GM12878 (cell line): Measurements from ENCODE around the gene NOD2. TPM values are rescaled to one million over a fixed set of nuclear protein-coding genes. Genes with fewer than 3 reads are reported as not detected.

Experiments used
- ATAC-seq: fragments of 200-7000 bp; cut with Tn5 transposase; 3 replicates; pipeline ENCODE4 v1.9.1; 2020; ENCODE audit warnings: mild to moderate bottlenecking, moderate library complexity
- BruUV-seq: library from RNA; stranded (reverse); fragments of 400-500 nt; replicated peaks from 2 replicates; lab custom pipeline; 2021; lab: Mats Ljungman, UMichigan
- CTCF ChIA-PET: fragments of 300-600 bp; sonication (Branson Sonifier 250); formaldehyde crosslinking; extraction: SDS; loops from one replicate; lab custom pipeline; 2021; ENCODE audit warnings: inconsistent platforms; lab: Yijun Ruan, JAX
- POLR2A ChIA-PET: fragments of 350-600 bp; formaldehyde crosslinking; extraction: SDS; loops from one replicate; lab custom pipeline; 2021; ENCODE audit warnings: inconsistent platforms; lab: Charles Lee
- RAD21 ChIA-PET: fragments of 300-600 bp; sonication (Branson Sonifier 250); formaldehyde crosslinking; loops from one replicate; lab custom pipeline; 2023; ENCODE audit warnings: antibody characterized with exemption; ENCODE audit not compliant: unreplicated experiment; lab: Charles Lee
- SMC1A ChIA-PET: fragments of 300-600 bp; sonication (Branson Sonifier 250); formaldehyde crosslinking; loops from one replicate; lab custom pipeline; 2023; ENCODE audit not compliant: unreplicated experiment, uncharacterized antibody; lab: Charles Lee
- DNase-seq: peaks from one replicate; pipeline ENCODE4 v3.0.0-alpha.2; 2011; ENCODE audit warnings: low read depth, low spot score
- FAIRE-seq: peaks from 3 replicates; lab custom pipeline; 2011; peaks lifted over from hg19 to GRCh38; lab: Jason Lieb, UNC
- H2AFZ ChIP-seq: 2 replicates; pipeline ENCODE4 v1.6.0; 2011; ENCODE audit warnings: low read depth, low read length, control low read depth; ENCODE audit not compliant: control insufficient read depth
- H3K27ac ChIP-seq: 2 replicates; pipeline ENCODE4 v1.5.1; 2011; ENCODE audit warnings: control low read depth; ENCODE audit not compliant: control insufficient read depth, insufficient read depth
- H3K27me3 ChIP-seq, 2 experiments: replicated peaks in 1 of 2; 2 replicates each; pipeline versions ENCODE4 v1.6.0 to v1.6.1; 2011; ENCODE audit warnings: low read length in 1 of 2; ENCODE audit not compliant: control insufficient read depth in 2 of 2, insufficient read depth in 2 of 2
- H3K36me3 ChIP-seq, 2 experiments: 2 replicates each; pipeline ENCODE4 v1.5.1; 2011; ENCODE audit warnings: low read length in 1 of 2; ENCODE audit not compliant: control insufficient read depth in 2 of 2, insufficient read depth in 2 of 2
- H3K4me1 ChIP-seq: 2 replicates; pipeline ENCODE4 v1.6.1; 2011; ENCODE audit warnings: mild to moderate bottlenecking, low read length, moderate library complexity, mixed read lengths; ENCODE audit not compliant: control insufficient read depth, insufficient read depth
- H3K4me2 ChIP-seq: 2 replicates; pipeline ENCODE4 v1.6.0; 2011; ENCODE audit warnings: control low read depth; ENCODE audit not compliant: control insufficient read depth, insufficient read depth
- H3K4me3 ChIP-seq: fragments of 200-600 bp; sonication (generic); 2 replicates; pipeline ENCODE4 v1.5.1; 2016
- H3K79me2 ChIP-seq: 2 replicates; pipeline ENCODE4 v1.6.0; 2011; ENCODE audit warnings: low read length; ENCODE audit not compliant: control insufficient read depth, insufficient read depth
- H3K9ac ChIP-seq: 2 replicates; pipeline ENCODE4 v1.8.0; 2011; ENCODE audit warnings: low read length, control low read depth, mixed read lengths; ENCODE audit not compliant: control insufficient read depth, insufficient read depth
- H3K9me3 ChIP-seq: replicated peaks from 3 replicates; pipeline ENCODE4 v1.5.1; 2011; ENCODE audit warnings: mild to moderate bottlenecking, low read length; ENCODE audit not compliant: control insufficient read depth, insufficient read depth
- H4K20me1 ChIP-seq: 2 replicates; pipeline ENCODE4 v1.6.0; 2011; ENCODE audit not compliant: control insufficient read depth, insufficient read depth
- DPF2 ChIP-seq: fragments of 450-650 bp; IDR thresholded peaks from 2 replicates; pipeline ENCODE4 v1.6.1; 2017; ENCODE audit warnings: mild to moderate bottlenecking
- EED ChIP-seq: sonication (generic); IDR thresholded peaks from 2 replicates; pipeline ENCODE4 v1.6.1; 2016; ENCODE audit warnings: antibody characterized with exemption, low read depth
- EGR1 ChIP-seq, 2 experiments: IDR thresholded peaks; 1 replicate in 1 of 2; 2 replicates in 1 of 2; pipeline ENCODE4 v1.6.1; 2011 to 2012; ENCODE audit warnings: low read depth in 2 of 2, low read length in 2 of 2, borderline replicate concordance in 1 of 2, mild to moderate bottlenecking in 1 of 2, moderate library complexity in 1 of 2
- ETV6 ChIP-seq, 2 experiments: fragments of 450-650 bp in 1 of 2; IDR thresholded peaks in 1 of 2; conservative IDR thresholded peaks in 1 of 2; 2 replicates each; pipeline ENCODE4 v1.6.1; 2014; ENCODE audit warnings: antibody characterized with exemption in 1 of 2, borderline replicate concordance in 1 of 2, low read depth in 1 of 2, mild to moderate bottlenecking in 1 of 2, moderate library complexity in 1 of 2
- EZH2 ChIP-seq: IDR thresholded peaks from 2 replicates; pipeline ENCODE4 v1.6.1; 2012; ENCODE audit warnings: low read depth, mild to moderate bottlenecking, control low read depth, inconsistent platforms, low read length, borderline replicate concordance; ENCODE audit not compliant: control insufficient read depth
- GABPA ChIP-seq: IDR thresholded peaks from 2 replicates; pipeline ENCODE4 v1.6.1; 2014; ENCODE audit warnings: antibody characterized with exemption, low read depth, mild to moderate bottlenecking, inconsistent platforms
- GATAD2B ChIP-seq: fragments of 450-650 bp; conservative IDR thresholded peaks from 2 replicates; pipeline ENCODE4 v1.6.1; 2017; ENCODE audit warnings: low read depth, mild to moderate bottlenecking, moderate library complexity
- HSF1 ChIP-seq: fragments of 150-350 bp; IDR thresholded peaks from 2 replicates; pipeline ENCODE4 v1.6.1; 2014; ENCODE audit warnings: mild to moderate bottlenecking, low read depth, low read length
- IKZF1 ChIP-seq: fragments of 450-650 bp; conservative IDR thresholded peaks from 2 replicates; pipeline ENCODE4 v1.6.1; 2017; ENCODE audit warnings: antibody characterized with exemption, mild to moderate bottlenecking
- MTA3 ChIP-seq: IDR thresholded peaks from 2 replicates; pipeline ENCODE4 v1.6.1; 2012; ENCODE audit warnings: low read length, inconsistent platforms, borderline replicate concordance
- MYC ChIP-seq: IDR thresholded peaks from 2 replicates; pipeline ENCODE4 v1.6.1; 2011; ENCODE audit warnings: mild to moderate bottlenecking, low read length, moderate library complexity, inconsistent platforms; ENCODE audit not compliant: insufficient read depth, insufficient replicate concordance, insufficient read length, severe bottlenecking
- NFIC ChIP-seq: IDR thresholded peaks from 2 replicates; pipeline ENCODE4 v1.6.1; 2012; ENCODE audit warnings: low read depth, mild to moderate bottlenecking, inconsistent platforms, low read length, moderate library complexity
- NR2C1 ChIP-seq: fragments of 450-650 bp; IDR thresholded peaks from 2 replicates; pipeline ENCODE4 v1.6.1; 2017; ENCODE audit warnings: antibody characterized with exemption, mild to moderate bottlenecking, moderate library complexity
- PML ChIP-seq: IDR thresholded peaks from 2 replicates; pipeline ENCODE4 v1.6.1; 2012; ENCODE audit warnings: low read length, inconsistent platforms
- RAD21 ChIP-seq: IDR thresholded peaks from 2 replicates; pipeline ENCODE4 v1.6.1; 2011; ENCODE audit warnings: mild to moderate bottlenecking, low read depth, low read length, moderate library complexity; ENCODE audit not compliant: insufficient read depth
- RELA ChIP-seq: fragments of 450-650 bp; IDR thresholded peaks from 2 replicates; pipeline ENCODE4 v1.8.0; 2014; ENCODE audit warnings: borderline replicate concordance; ENCODE audit not compliant: partially characterized antibody
- RFX5 ChIP-seq: IDR thresholded peaks from 2 replicates; pipeline ENCODE4 v1.6.1; 2011; ENCODE audit warnings: low read depth, low read length, improper control_type of control experiment
- SMAD5 ChIP-seq: IDR thresholded peaks from 2 replicates; pipeline ENCODE4 v1.6.1; 2016; ENCODE audit warnings: antibody characterized with exemption, low read depth
- SP1 ChIP-seq: IDR thresholded peaks from one replicate; pipeline ENCODE4 v1.6.1; 2011; ENCODE audit warnings: low read depth, low read length
- SPI1 ChIP-seq: IDR thresholded peaks from 2 replicates; pipeline ENCODE4 v1.6.1; 2011; ENCODE audit warnings: low read depth, mild to moderate bottlenecking, low read length, moderate library complexity, borderline replicate concordance; ENCODE audit not compliant: insufficient read depth
- WGBS: methylation state at CpG from one replicate; pipeline ENCODE4 v1.1.6; 2016; ENCODE audit warnings: low lambda C conversion rate; ENCODE audit not compliant: insufficient replicate concordance, insufficient coverage; ENCODE audit errors: missing lambda C conversion rate; 5-methylcytosine and 5-hydroxymethylcytosine counted together
- in situ Hi-C: fragments of 300-500 bp; cut with MboI; formaldehyde crosslinking; loops from 9 replicates; pipeline ENCODE4 v1.14.3; 2018; ENCODE audit warnings: mixed read lengths
- intact Hi-C: fragments of 100-400 bp; cut with micrococcal nuclease; formaldehyde crosslinking; loops from one replicate; pipeline ENCODE4 v1.14.2; 2022; ENCODE audit not compliant: unreplicated experiment
- polyA plus RNA-seq, 11 experiments: library from polyadenylated mRNA; depleted of rRNA in 4 of 11; unstranded in 6 of 11; stranded (reverse) in 5 of 11; fragments of >200 nt; fragmentation: Nextera tagmentation in 4 of 11; fragmentation: Illumina TruSeq in 1 of 11; extraction: Ambion mirVana in 4 of 11; extraction: Trizol in 1 of 11; gene quantifications; 1 replicate in 1 of 11; 2 replicates in 10 of 11; pipeline versions ENCODE4 v1.2.1 to v1.2.3, GENCODE V29; 2011 to 2016; ENCODE audit warnings: inconsistent platforms in 2 of 11, missing spikeins in 2 of 11, low read depth in 1 of 11
- total RNA-seq, 4 experiments: library from RNA; depleted of rRNA in 3 of 4; stranded (reverse); fragments of >200 nt in 3 of 4; fragmentation: Illumina TruSeq in 1 of 4; extraction: Trizol in 1 of 4; gene quantifications; 2 replicates each; pipeline versions ENCODE4 v1.2.1 to v1.2.3, GENCODE V29; 2013 to 2021

The NOD2 gene
- total and polyA plus RNA-seq, 10 of the 15 experiments (the other 5 are each of a cell fraction or from before 2014, with no cell fraction given) = 1.0 to 18.6 (median 6.7) TPM

- ChIA-PET CTCF (interaction anchor here (0.9 to 1.6 kb wide), 9 partner anchors 12 to 98 kb away, joined by 3 to 10 read pairs (median 4); partner anchors contain the start of gene SNX20), RAD21 (interaction anchor here (0.7 to 1.7 kb wide), 11 partner anchors 9 to 684 kb away, joined by 3 to 9 read pairs (median 5); partner anchors contain the start of genes CNEP1R1 and CYLD), SMC1A (interaction anchor here (0.9 to 2.1 kb wide), 10 partner anchors 9 to 43 kb away, joined by 3 to 9 read pairs (median 5); partner anchors contain the start of gene CYLD), POLR2A (interaction anchor here (1.1 to 1.7 kb wide), 6 partner anchors 9 to 32 kb away, joined by 4 to 8 read pairs (median 6); partner anchors contain the start of genes CYLD and SNX20)
- H3K9ac ChIP-seq = no peak overlapping the region
- DNase-seq = no peak
- BruUV-seq = no TSS peak
- H3K9me3 ChIP-seq = peaks cover 4% of the 10 kb centered on the region
- H3K36me3 ChIP-seq = peaks cover 0 to 19% of the 10 kb centered on the region in 2 experiments; a peak in 2 of 4 replicates
- intact Hi-C loops = no loop called here
- peak overlapping the region; percentile 51; the same call in 1 of the 2 replicates for H3K4me2 ChIP-seq
- in situ Hi-C loops = no loop called here
- peak; percentile 83 for ATAC-seq
- no peak overlapping the region for H3K4me3 ChIP-seq
- H4K20me1 ChIP-seq = no peaks in the 10 kb centered on the region
- H3K27me3 ChIP-seq = no peaks in the 10 kb centered on the region
- H2AFZ ChIP-seq = peak overlapping the region; percentile 2
- no peaks in the 10 kb centered on the region; the same call in 1 of the 2 replicates for H3K79me2 ChIP-seq
- 16% methylated on average over 8 of the region's 8 CpGs for WGBS
- peaks cover 25% of the 10 kb centered on the region for H3K4me1 ChIP-seq
- FAIRE-seq = peak; percentile 78
- H3K27ac ChIP-seq = peak overlapping the region; percentile 60
- TF ChIP-seq GATAD2B = peak; percentile 51; the same call in 1 of the 2 replicates
- no peak for TF ChIP-seq RFX5
- TF ChIP-seq ETV6 (conservative IDR thresholded peaks at IDR 0.05 in 1 of 2, IDR thresholded peaks at IDR 0.05 in 1 of 2; ENCODE audit: borderline replicate concordance in 1 of 2, low read depth in 1 of 2) = peak in 1 of 2 experiments; percentile 77; a peak in 2 of 4 replicates
- no peak for TF ChIP-seq SMAD5
- TF ChIP-seq NR2C1 = peak; percentile 35; the same call in 1 of the 2 replicates
- no peak for TF ChIP-seq RAD21
- TF ChIP-seq IKZF1 = peak; percentile 86
- peak; percentile 79 for TF ChIP-seq EED
- TF ChIP-seq HSF1 = no peak
- no peak for TF ChIP-seq PML
- TF ChIP-seq DPF2 = peak; percentile 44; the same call in 1 of the 2 replicates
- 0 out of 2 replicates have a peak, but pooled peaks have one; percentile 13 for TF ChIP-seq GABPA
- no peak for TF ChIP-seq MYC
- no peak for TF ChIP-seq EZH2
- no peak for TF ChIP-seq NFIC
- 0 out of 3 replicates have a peak, but pooled peaks of 1 of the 2 experiments have one; percentile 5 for TF ChIP-seq EGR1 (IDR thresholded peaks at IDR 0.05; ENCODE audit: borderline replicate concordance in 1 of 2, low read depth in 2 of 2, low read length in 2 of 2)
- peak; percentile 10 for TF ChIP-seq SP1
- no peak for TF ChIP-seq MTA3
- peak; percentile 97 for TF ChIP-seq SPI1
- TF ChIP-seq RELA = no peak
Observed at GRCh38 chr16:50709061-50709684, 15.8 kb downstream of the NOD2 start.
